CD8-positive, alpha-beta memory T cell (primary cell): ENCODE data around the gene CASP4. TPM values are rescaled to one million over a fixed set of nuclear protein-coding genes. Genes with fewer than 3 reads are reported as not detected.
"Not testable (repeated sequence)": the region's sequence is repeated elsewhere in the genome, so short reads cannot be mapped to it uniquely, and the experiment has no call there.

Source experiments
- CTCF ChIA-PET: fragments of 350-600 bp; sonication (Branson Sonifier 250); formaldehyde crosslinking; loops from one replicate; lab custom pipeline; 2021; ENCODE audit warnings: antibody characterized with exemption; lab: Charles Lee
- POLR2A ChIA-PET: fragments of 350-600 bp; sonication (Branson Sonifier 250); formaldehyde crosslinking; loops from one replicate; lab custom pipeline; 2021; ENCODE audit warnings: antibody characterized with exemption; lab: Charles Lee
- DNase-seq, 5 donors: peaks; one replicate each; pipeline versions ENCODE4 v3.0.0 to v3.0.0-alpha.2; 2020 to 2022; ENCODE audit warnings: mixed read lengths in 1 of 5
- H3K27ac ChIP-seq: one replicate; pipeline ENCODE4 v1.7.0; 2013; ENCODE audit warnings: low read depth, mild to moderate bottlenecking, low read length, moderate library complexity
- H3K27me3 ChIP-seq: 2 replicates; pipeline ENCODE4 v1.7.0; 2013; ENCODE audit warnings: low read length, mild to moderate bottlenecking; ENCODE audit not compliant: insufficient read depth, poor library complexity, severe bottlenecking
- H3K36me3 ChIP-seq: 2 replicates; pipeline ENCODE4 v1.7.0; 2013; ENCODE audit warnings: mild to moderate bottlenecking, low read length, moderate library complexity; ENCODE audit not compliant: insufficient read depth
- H3K4me1 ChIP-seq: 2 replicates; pipeline ENCODE4 v1.7.0; 2013; ENCODE audit warnings: mild to moderate bottlenecking, low read length, moderate library complexity; ENCODE audit not compliant: insufficient read depth
- H3K4me3 ChIP-seq: 2 replicates; pipeline ENCODE4 v1.7.0; 2013; ENCODE audit warnings: mild to moderate bottlenecking, low read length
- H3K9me3 ChIP-seq: 2 replicates; pipeline ENCODE4 v1.7.0; 2013; ENCODE audit warnings: mild to moderate bottlenecking, low read length
- H3K27ac Mint-ChIP-seq, 8 donors: one replicate each; pipeline ENCODE4 v1.8.0; 2020 to 2021; ENCODE audit warnings: mixed read lengths in 8 of 8, mild to moderate bottlenecking in 6 of 8, inconsistent platforms in 3 of 8, moderate library complexity in 3 of 8
- H3K27me3 Mint-ChIP-seq, 2 donors: one replicate each; pipeline ENCODE4 v1.8.0; 2020 to 2021; ENCODE audit warnings: mixed read lengths in 2 of 2, mild to moderate bottlenecking in 1 of 2, moderate library complexity in 1 of 2
- H3K36me3 Mint-ChIP-seq, 3 donors: one replicate each; pipeline ENCODE4 v1.8.0; 2020 to 2021; ENCODE audit warnings: mixed read lengths in 3 of 3, inconsistent platforms in 1 of 3, mild to moderate bottlenecking in 1 of 3
- H3K4me1 Mint-ChIP-seq, 3 donors: one replicate each; pipeline ENCODE4 v1.8.0; 2020 to 2021; ENCODE audit warnings: mixed read lengths in 3 of 3, inconsistent platforms in 1 of 3, mild to moderate bottlenecking in 1 of 3
- H3K4me3 Mint-ChIP-seq, 7 donors: one replicate each; pipeline ENCODE4 v1.8.0; 2020 to 2021; ENCODE audit warnings: mixed read lengths in 7 of 7, mild to moderate bottlenecking in 6 of 7, moderate library complexity in 4 of 7, inconsistent platforms in 2 of 7
- H3K9me3 Mint-ChIP-seq, 5 donors: one replicate each; pipeline ENCODE4 v1.8.0; 2020 to 2022; ENCODE audit warnings: mixed read lengths in 5 of 5, mild to moderate bottlenecking in 3 of 5, moderate library complexity in 2 of 5, inconsistent platforms in 1 of 5
- polyA plus RNA-seq: library from polyadenylated mRNA; unstranded; fragments of 300-500 nt; fragmentation: Illumina TruSeq; gene quantifications from one replicate; pipeline ENCODE4 v1.2.3, GENCODE V29; 2021
- total RNA-seq, 2 experiments: library from RNA; stranded (reverse); gene quantifications; one replicate each; pipeline ENCODE4 v1.2.3, GENCODE V29; 2021

CASP4 gene
- total and polyA plus RNA-seq, 3 experiments from 2014 or later = 41.9 to 125 (median 48.8) TPM

- DNase-seq = no peak
- H3K4me3 Mint-ChIP-seq = no peak overlapping the region
- POLR2A ChIA-PET = no interaction called here
- H3K4me1 ChIP-seq = no peaks in the 10 kb centered on the region
- H3K27ac Mint-ChIP-seq = no peak overlapping the region
- CTCF ChIA-PET = no interaction called here
- no peaks in the 10 kb centered on the region for H3K36me3 ChIP-seq
- no peaks in the 10 kb centered on the region for H3K27me3 ChIP-seq
- H3K4me3 ChIP-seq = no peak overlapping the region
- peaks cover 9 to 28% (median 19%) of the 10 kb centered on the region in 3 donors for H3K4me1 Mint-ChIP-seq
- H3K9me3 Mint-ChIP-seq = no peaks in the 10 kb centered on the region
- H3K9me3 ChIP-seq = no peaks in the 10 kb centered on the region
- peaks cover 0 to 14% (median 0%) of the 10 kb centered on the region in 3 donors for H3K36me3 Mint-ChIP-seq
- H3K27me3 Mint-ChIP-seq = no peaks in the 10 kb centered on the region
- no peak overlapping the region for H3K27ac ChIP-seq
These were observed 28.9 kb upstream of the CASP4 start for GRCh38 chr11:104997288-104997687.

- POLR2A ChIA-PET = no interaction called here
- CTCF ChIA-PET = no interaction called here
- peaks cover 0 to 14% (median 0%) of the 10 kb centered on the region in 3 donors for H3K36me3 Mint-ChIP-seq
These were observed 26.6 kb upstream of the CASP4 start for GRCh38 chr11:104995001-104995408.

GRCh38 chr11:104992781-104993180, 24.4 kb upstream of the CASP4 start:
- no peaks in the 10 kb centered on the region for H3K9me3 ChIP-seq
- no peak overlapping the region for H3K27ac ChIP-seq
- Mint-ChIP-seq H3K9me3 (peaks cover 0 to 7% (median 5%) of the 10 kb centered on the region in 5 donors), H3K27me3 (peaks cover 0 to 4% of the 10 kb centered on the region in 2 donors), H3K4me1 (peaks cover 5 to 13% (median 12%) of the 10 kb centered on the region in 3 donors), H3K4me3 (no peak overlapping the region), H3K27ac (no peak overlapping the region), H3K36me3 (peaks cover 0 to 26% (median 0%) of the 10 kb centered on the region in 3 donors)
- H3K27me3 ChIP-seq = no peaks in the 10 kb centered on the region
- H3K36me3 ChIP-seq = no peaks in the 10 kb centered on the region
- no peak overlapping the region for H3K4me3 ChIP-seq
- POLR2A ChIA-PET = no interaction called here
- no peaks in the 10 kb centered on the region for H3K4me1 ChIP-seq
- CTCF ChIA-PET = no interaction called here
- DNase-seq = no peak

More at GRCh38 chr11:104995001-104995408, 26.6 kb upstream of the CASP4 start:
- H3K4me1 ChIP-seq = no peaks in the 10 kb centered on the region
- H3K9me3 ChIP-seq = no peaks in the 10 kb centered on the region
- H3K27ac Mint-ChIP-seq = no peak overlapping the region
- H3K9me3 Mint-ChIP-seq = no peaks in the 10 kb centered on the region
- H3K36me3 ChIP-seq = no peaks in the 10 kb centered on the region
- no peak overlapping the region for H3K4me3 Mint-ChIP-seq
- H3K27ac ChIP-seq = no peak overlapping the region
- H3K27me3 Mint-ChIP-seq = no peaks in the 10 kb centered on the region
- H3K4me3 ChIP-seq = no peak overlapping the region
- H3K4me1 Mint-ChIP-seq = peaks cover 5 to 16% (median 13%) of the 10 kb centered on the region in 3 donors
- DNase-seq = no peak
- no peaks in the 10 kb centered on the region for H3K27me3 ChIP-seq

GRCh38 chr11:104991994-104992393, 23.6 kb upstream of the CASP4 start:
- Mint-ChIP-seq H3K9me3 (peaks cover 0 to 10% (median 7%) of the 10 kb centered on the region in 5 donors), H3K27ac (no peak overlapping the region), H3K4me1 (peaks cover 5 to 13% (median 12%) of the 10 kb centered on the region in 3 donors), H3K27me3 (peaks cover 0 to 4% of the 10 kb centered on the region in 2 donors), H3K4me3 (no peak overlapping the region), H3K36me3 (peaks cover 0 to 32% (median 0%) of the 10 kb centered on the region in 3 donors)
- H3K36me3 ChIP-seq = no peaks in the 10 kb centered on the region
- H3K4me3 ChIP-seq = no peak overlapping the region
- no peaks in the 10 kb centered on the region for H3K9me3 ChIP-seq
- no peaks in the 10 kb centered on the region for H3K4me1 ChIP-seq
- CTCF ChIA-PET = interaction anchor here (0.8 kb wide), 1 partner anchor 9 kb away, joined by 3 read pairs; no protein-coding TSS in a partner anchor
- POLR2A ChIA-PET = no interaction called here
- no peaks in the 10 kb centered on the region for H3K27me3 ChIP-seq
- no peak for DNase-seq
- no peak overlapping the region for H3K27ac ChIP-seq

GRCh38 chr11:104984808-104985207, 16.4 kb upstream of the CASP4 start:
- POLR2A ChIA-PET = no interaction called here
- H3K4me1 ChIP-seq = no peaks in the 10 kb centered on the region
- peaks cover 0 to 10% (median 7%) of the 10 kb centered on the region in 5 donors for H3K9me3 Mint-ChIP-seq
- no peaks in the 10 kb centered on the region for H3K9me3 ChIP-seq
- H3K4me3 Mint-ChIP-seq = no peak overlapping the region
- H3K27ac ChIP-seq = no peak overlapping the region
- H3K27me3 ChIP-seq = no peaks in the 10 kb centered on the region
- DNase-seq = no peak
- H3K36me3 Mint-ChIP-seq = peaks cover 0 to 18% (median 0%) of the 10 kb centered on the region in 3 donors
- CTCF ChIA-PET = no interaction called here
- H3K36me3 ChIP-seq = no peaks in the 10 kb centered on the region
- H3K4me1 Mint-ChIP-seq = no peaks in the 10 kb centered on the region
- H3K4me3 ChIP-seq = no peak overlapping the region
- peaks cover 0 to 4% of the 10 kb centered on the region in 2 donors for H3K27me3 Mint-ChIP-seq
- no peak overlapping the region for H3K27ac Mint-ChIP-seq

GRCh38 chr11:104979839-104980238, 11.5 kb upstream of the CASP4 start:
- Histone ChIP-seq H3K4me1 (no peaks in the 10 kb centered on the region), H3K36me3 (no peaks in the 10 kb centered on the region), H3K4me3 (no peak overlapping the region), H3K27me3 (no peaks in the 10 kb centered on the region), H3K27ac (no peak overlapping the region), H3K9me3 (no peaks in the 10 kb centered on the region)
- H3K27me3 Mint-ChIP-seq = no peaks in the 10 kb centered on the region
- H3K36me3 Mint-ChIP-seq = peaks cover 0 to 5% (median 0%) of the 10 kb centered on the region in 3 donors
- no peaks in the 10 kb centered on the region for H3K4me1 Mint-ChIP-seq
- no peak for DNase-seq
- POLR2A ChIA-PET = no interaction called here
- CTCF ChIA-PET = no interaction called here
- H3K27ac Mint-ChIP-seq = no peak overlapping the region
- peaks cover 0 to 3% (median 2%) of the 10 kb centered on the region in 5 donors for H3K9me3 Mint-ChIP-seq
- no peak overlapping the region for H3K4me3 Mint-ChIP-seq

GRCh38 chr11:104973616-104974015, 5.2 kb upstream of the CASP4 start:
- POLR2A ChIA-PET = interaction anchor here (0.7 kb wide), 1 partner anchor 1065 kb away, joined by 3 read pairs; no protein-coding TSS in a partner anchor
- H3K27me3 ChIP-seq = no peaks in the 10 kb centered on the region

GRCh38 chr11:104972924-104973323, 4.5 kb upstream of the CASP4 start:
- peaks cover 16 to 31% (median 20%) of the 10 kb centered on the region in 5 donors for H3K9me3 Mint-ChIP-seq
- not testable (repeated sequence) for H3K27ac ChIP-seq

More at GRCh38 chr11:104973616-104974015, 5.2 kb upstream of the CASP4 start:
- Histone ChIP-seq H3K36me3 (no peaks in the 10 kb centered on the region), H3K9me3 (no peaks in the 10 kb centered on the region), H3K27ac (no peak overlapping the region), H3K4me1 (peaks cover 7% of the 10 kb centered on the region), H3K4me3 (no peak overlapping the region)
- H3K4me1 Mint-ChIP-seq = peaks cover 3 to 11% (median 6%) of the 10 kb centered on the region in 3 donors
- H3K36me3 Mint-ChIP-seq = peaks cover 0 to 30% (median 2%) of the 10 kb centered on the region in 3 donors
- peaks cover 16 to 31% (median 20%) of the 10 kb centered on the region in 5 donors for H3K9me3 Mint-ChIP-seq
- peak overlapping the region in 1 of 7 donors; percentile 18 for H3K4me3 Mint-ChIP-seq
- CTCF ChIA-PET = no interaction called here
- no peak for DNase-seq
- no peaks in the 10 kb centered on the region for H3K27me3 Mint-ChIP-seq
- H3K27ac Mint-ChIP-seq = no peak overlapping the region

More at GRCh38 chr11:104972924-104973323, 4.5 kb upstream of the CASP4 start:
- H3K9me3 ChIP-seq, DNase-seq, H3K27me3 ChIP-seq, POLR2A ChIA-PET, H3K4me3 ChIP-seq, H3K27me3 Mint-ChIP-seq, H3K4me1 ChIP-seq, H3K36me3 ChIP-seq, CTCF ChIA-PET, H3K27ac Mint-ChIP-seq: not testable (repeated sequence)
- Mint-ChIP-seq H3K36me3 (peaks cover 2 to 30% (median 6%) of the 10 kb centered on the region in 3 donors), H3K4me3 (peak overlapping the region in 1 of 7 donors; percentile 18), H3K4me1 (peaks cover 7 to 16% (median 10%) of the 10 kb centered on the region in 3 donors)
